DMS153 treated with DMSO at 0.1 percent for 48 hours (cell line): Measurements from ENCODE around the gene RNFT2.
A peak's percentile ranks its signal among the peaks of the same experiment; 100 is the strongest.

ENCODE experiments used
- DNase-seq: peaks from one replicate; lab custom pipeline; 2025; ENCODE audit not compliant: unreplicated experiment; lab: John Stamatoyannopoulos, UW

The RNFT2 gene

GRCh38 chr12:116874324-116874995 is 136.3 kb downstream of the RNFT2 start:
- DNase-seq = no peak

GRCh38 chr12:116876151-116876869 is 138.2 kb downstream of the RNFT2 start:
- DNase-seq = no peak

- DNase-seq = no peak
These were observed 140.7 kb downstream of the RNFT2 start for GRCh38 chr12:116878567-116879508.

GRCh38 chr12:116879509-116880212 is 141.5 kb downstream of the RNFT2 start:
- no peak for DNase-seq

- no peak for DNase-seq
These were observed 142.2 kb downstream of the RNFT2 start for GRCh38 chr12:116880213-116880816.

GRCh38 chr12:116880817-116881324 is 142.8 kb downstream of the RNFT2 start:
- DNase-seq = peak; percentile 42

- no peak for DNase-seq
These were observed 143.3 kb downstream of the RNFT2 start, which contains the start of gene HRK for GRCh38 chr12:116881325-116881876. TSS of gene HRK (minus strand) at chr12:116881441. CDS start at chr12:116881307, 134 bp downstream.

GRCh38 chr12:116881877-116882507 is 143.9 kb downstream of the RNFT2 start:
- DNase-seq = no peak

GRCh38 chr12:116882742-116883141 is 144.6 kb downstream of the RNFT2 start:
- peak; percentile 22 for DNase-seq

GRCh38 chr12:116884871-116885270 is 146.8 kb downstream of the RNFT2 start:
- DNase-seq = no peak

- DNase-seq = no peak
These were observed 147.4 kb downstream of the RNFT2 start for GRCh38 chr12:116885491-116885890.

- no peak for DNase-seq
These were observed 149.1 kb downstream of the RNFT2 start for GRCh38 chr12:116887244-116887643.

GRCh38 chr12:116887897-116888296 is 149.8 kb downstream of the RNFT2 start:
- no peak for DNase-seq

GRCh38 chr12:116890330-116890729 is 152.2 kb downstream of the RNFT2 start:
- no peak for DNase-seq

- no peak for DNase-seq
These were observed 152.9 kb downstream of the RNFT2 start for GRCh38 chr12:116891019-116891418.

GRCh38 chr12:116892349-116893140 is 154.4 kb downstream of the RNFT2 start:
- no peak for DNase-seq

GRCh38 chr12:116894913-116895312 is 156.8 kb downstream of the RNFT2 start:
- DNase-seq = no peak

GRCh38 chr12:116896411-116896924 is 158.4 kb downstream of the RNFT2 start:
- no peak for DNase-seq
